Transverse colon (tissue), 3 donors: ENCODE results near the gene WNT7A.

ENCODE experiments used
- POLR2A ChIP-seq: fragments of 450-650 bp; IDR thresholded peaks from one replicate; pipeline ENCODE4 v1.6.1; 2016; ENCODE audit warnings: antibody characterized with exemption, mild to moderate bottlenecking, moderate library complexity
- TF ChIP-seq, protein P1 (sequence below), 5 experiments: fragments of 200-600 bp in 3 of 5; fragments of 450-650 bp in 2 of 5; sonication (generic) in 3 of 5; IDR thresholded peaks; 1 replicate in 2 of 5; 2 replicates in 3 of 5; pipeline ENCODE4 v1.5.1; 2016 to 2017; ENCODE audit warnings: antibody characterized with exemption in 5 of 5, inconsistent platforms in 3 of 5, mild to moderate bottlenecking in 2 of 5, moderate library complexity in 1 of 5

DNA sequence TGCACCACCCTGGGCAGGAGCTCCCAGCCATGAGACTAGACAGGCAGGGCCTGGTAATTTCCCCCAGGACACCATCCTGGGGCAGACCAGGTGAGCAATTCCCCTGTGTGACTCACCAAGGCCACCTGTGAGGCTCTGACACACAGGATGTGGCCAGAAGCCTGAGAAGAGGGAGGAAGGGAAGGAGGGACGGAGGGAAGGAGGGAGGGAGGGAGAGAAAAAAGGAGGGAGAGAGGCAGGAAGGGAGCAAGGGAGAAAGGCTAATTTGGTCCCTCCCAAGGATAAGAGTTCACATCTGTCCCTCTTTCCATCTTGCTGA is 25.9 kb downstream of the WNT7A start:
- TF ChIP-seq, protein P1, sequence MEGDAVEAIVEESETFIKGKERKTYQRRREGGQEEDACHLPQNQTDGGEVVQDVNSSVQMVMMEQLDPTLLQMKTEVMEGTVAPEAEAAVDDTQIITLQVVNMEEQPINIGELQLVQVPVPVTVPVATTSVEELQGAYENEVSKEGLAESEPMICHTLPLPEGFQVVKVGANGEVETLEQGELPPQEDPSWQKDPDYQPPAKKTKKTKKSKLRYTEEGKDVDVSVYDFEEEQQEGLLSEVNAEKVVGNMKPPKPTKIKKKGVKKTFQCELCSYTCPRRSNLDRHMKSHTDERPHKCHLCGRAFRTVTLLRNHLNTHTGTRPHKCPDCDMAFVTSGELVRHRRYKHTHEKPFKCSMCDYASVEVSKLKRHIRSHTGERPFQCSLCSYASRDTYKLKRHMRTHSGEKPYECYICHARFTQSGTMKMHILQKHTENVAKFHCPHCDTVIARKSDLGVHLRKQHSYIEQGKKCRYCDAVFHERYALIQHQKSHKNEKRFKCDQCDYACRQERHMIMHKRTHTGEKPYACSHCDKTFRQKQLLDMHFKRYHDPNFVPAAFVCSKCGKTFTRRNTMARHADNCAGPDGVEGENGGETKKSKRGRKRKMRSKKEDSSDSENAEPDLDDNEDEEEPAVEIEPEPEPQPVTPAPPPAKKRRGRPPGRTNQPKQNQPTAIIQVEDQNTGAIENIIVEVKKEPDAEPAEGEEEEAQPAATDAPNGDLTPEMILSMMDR (IDR thresholded peaks at IDR 0.05): no peak
- TF ChIP-seq POLR2A: no peak
